Brain microvascular endothelial cell (primary cell): Measurements from ENCODE around the gene GDAP2.

Source experiments
- DNase-seq: peaks from one replicate; pipeline ENCODE4 v3.0.0-alpha.2; 2020
- H3K27ac ChIP-seq: fragments of 250-450 bp; sonication (Bioruptor Pico); 2 replicates; pipeline ENCODE4 v1.5.1; 2020; ENCODE audit warnings: mild to moderate bottlenecking, moderate library complexity
- H3K27me3 ChIP-seq: fragments of 250-450 bp; sonication (Bioruptor Pico); replicated peaks from 2 replicates; pipeline ENCODE4 v1.5.1; 2020; ENCODE audit warnings: mild to moderate bottlenecking
- H3K36me3 ChIP-seq: fragments of 250-450 bp; sonication (Bioruptor Pico); replicated peaks from 2 replicates; pipeline ENCODE4 v1.5.1; 2020; ENCODE audit warnings: mild to moderate bottlenecking
- H3K4me3 ChIP-seq: 2 replicates; pipeline ENCODE4 v1.5.1; 2011; ENCODE audit warnings: low read depth, mild to moderate bottlenecking, control low read depth, low read length, moderate library complexity
- in situ Hi-C: cut with HindIII; loops from 2 replicates; pipeline ENCODE4 v1.10.0; 2017; ENCODE audit warnings: low sequenced_read_pairs, low pct_ligation_motif_present
- TF ChIP-seq, protein P1 (sequence below): IDR thresholded peaks from 2 replicates; pipeline ENCODE4 v1.5.1; 2011; ENCODE audit warnings: low read depth, mild to moderate bottlenecking, moderate library complexity, low read length, control low read depth, inconsistent platforms; ENCODE audit errors: missing control alignments

GDAP2 gene

DNA sequence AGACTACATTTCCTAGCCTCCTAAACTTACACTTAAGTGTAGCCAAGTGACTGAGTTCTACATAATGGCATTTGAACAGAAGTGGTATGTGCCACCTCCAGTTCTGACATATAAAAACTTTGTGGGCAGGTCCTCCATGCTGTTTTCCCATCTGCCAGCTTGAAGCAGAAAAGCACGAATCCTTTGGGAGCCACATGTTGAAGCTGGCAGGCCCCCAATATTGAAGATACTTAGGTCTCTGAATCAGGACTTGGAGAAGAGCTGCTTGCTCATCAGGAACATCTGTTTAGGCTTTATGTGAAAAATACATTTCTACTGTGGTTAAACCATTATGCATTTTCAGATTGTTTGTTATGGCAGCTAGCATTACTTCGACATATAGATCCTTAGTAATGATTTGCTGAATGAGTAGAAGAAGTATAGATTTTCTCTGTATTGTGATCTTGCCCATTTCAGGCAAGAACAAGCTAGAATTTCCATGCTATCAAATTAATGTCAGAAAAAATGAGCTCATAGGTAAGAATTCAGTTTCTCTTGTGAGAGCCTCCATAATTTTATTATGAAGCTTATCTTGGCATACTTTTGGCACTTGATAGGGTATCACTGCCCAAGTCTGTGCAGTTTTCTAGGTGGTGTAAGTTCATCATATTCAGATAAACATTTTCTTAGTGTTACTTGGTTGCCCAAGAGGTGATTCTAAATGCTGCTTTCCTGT, 68.4 kb downstream of the GDAP2 start:
- H3K36me3 ChIP-seq, result peaks cover 4% of the 10 kb centered on the region
- in situ Hi-C loops, result no loop called here
- TF ChIP-seq, protein P1, sequence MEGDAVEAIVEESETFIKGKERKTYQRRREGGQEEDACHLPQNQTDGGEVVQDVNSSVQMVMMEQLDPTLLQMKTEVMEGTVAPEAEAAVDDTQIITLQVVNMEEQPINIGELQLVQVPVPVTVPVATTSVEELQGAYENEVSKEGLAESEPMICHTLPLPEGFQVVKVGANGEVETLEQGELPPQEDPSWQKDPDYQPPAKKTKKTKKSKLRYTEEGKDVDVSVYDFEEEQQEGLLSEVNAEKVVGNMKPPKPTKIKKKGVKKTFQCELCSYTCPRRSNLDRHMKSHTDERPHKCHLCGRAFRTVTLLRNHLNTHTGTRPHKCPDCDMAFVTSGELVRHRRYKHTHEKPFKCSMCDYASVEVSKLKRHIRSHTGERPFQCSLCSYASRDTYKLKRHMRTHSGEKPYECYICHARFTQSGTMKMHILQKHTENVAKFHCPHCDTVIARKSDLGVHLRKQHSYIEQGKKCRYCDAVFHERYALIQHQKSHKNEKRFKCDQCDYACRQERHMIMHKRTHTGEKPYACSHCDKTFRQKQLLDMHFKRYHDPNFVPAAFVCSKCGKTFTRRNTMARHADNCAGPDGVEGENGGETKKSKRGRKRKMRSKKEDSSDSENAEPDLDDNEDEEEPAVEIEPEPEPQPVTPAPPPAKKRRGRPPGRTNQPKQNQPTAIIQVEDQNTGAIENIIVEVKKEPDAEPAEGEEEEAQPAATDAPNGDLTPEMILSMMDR, result no peak
- H3K27ac ChIP-seq, result no peak overlapping the region
- DNase-seq, result no peak
- H3K4me3 ChIP-seq, result no peak overlapping the region
- H3K27me3 ChIP-seq, result no peaks in the 10 kb centered on the region

DNA sequence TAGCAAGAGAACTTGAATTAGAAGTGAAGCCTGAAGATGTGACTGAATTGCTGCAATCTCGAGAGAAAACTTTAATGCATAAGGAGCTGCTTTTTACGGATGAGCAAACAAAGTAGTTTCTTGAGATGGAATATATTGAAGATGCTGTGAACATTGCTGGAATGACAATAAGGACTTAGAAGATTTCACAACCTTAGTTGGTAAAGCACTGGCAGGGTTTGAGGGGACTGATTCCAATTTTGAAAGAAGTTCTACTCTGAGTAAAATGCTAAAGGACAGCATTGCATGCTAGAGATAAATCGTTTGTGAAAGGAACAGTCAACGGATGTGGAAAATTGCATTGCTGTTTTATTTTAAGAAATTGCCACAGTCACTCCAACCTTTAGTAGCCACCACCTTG, 69.5 kb downstream of the GDAP2 start:
- Histone ChIP-seq H3K27me3 (no peaks in the 10 kb centered on the region), H3K27ac (no peak overlapping the region), H3K36me3 (no peaks in the 10 kb centered on the region), H3K4me3 (no peak overlapping the region)
- TF ChIP-seq, protein P1, result no peak
- in situ Hi-C loops, result no loop called here
- DNase-seq, result no peak

DNA sequence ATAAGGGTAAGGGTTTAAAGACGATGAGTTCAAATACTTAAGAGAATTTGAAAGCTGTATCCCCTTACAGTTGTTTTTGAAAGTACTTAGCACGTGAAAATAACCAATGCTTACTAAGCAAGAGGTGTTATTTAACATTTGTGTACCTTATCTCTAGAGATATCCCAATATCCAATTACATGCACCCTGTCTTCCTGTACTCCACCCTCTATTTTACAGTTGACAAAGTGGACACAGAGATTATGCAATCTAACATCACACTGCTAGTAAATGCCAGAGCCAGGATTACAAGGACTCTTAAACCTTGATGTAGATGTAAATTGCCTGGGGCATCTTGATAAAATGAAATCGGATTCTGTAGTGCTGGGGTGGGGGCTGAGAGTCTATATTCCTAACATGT, 72.0 kb downstream of the GDAP2 start:
- Histone ChIP-seq H3K27me3 (no peaks in the 10 kb centered on the region), H3K27ac (no peak overlapping the region), H3K4me3 (no peak overlapping the region), H3K36me3 (no peaks in the 10 kb centered on the region)
- in situ Hi-C loops, result no loop called here
- TF ChIP-seq, protein P1, result no peak
- DNase-seq, result no peak

DNA sequence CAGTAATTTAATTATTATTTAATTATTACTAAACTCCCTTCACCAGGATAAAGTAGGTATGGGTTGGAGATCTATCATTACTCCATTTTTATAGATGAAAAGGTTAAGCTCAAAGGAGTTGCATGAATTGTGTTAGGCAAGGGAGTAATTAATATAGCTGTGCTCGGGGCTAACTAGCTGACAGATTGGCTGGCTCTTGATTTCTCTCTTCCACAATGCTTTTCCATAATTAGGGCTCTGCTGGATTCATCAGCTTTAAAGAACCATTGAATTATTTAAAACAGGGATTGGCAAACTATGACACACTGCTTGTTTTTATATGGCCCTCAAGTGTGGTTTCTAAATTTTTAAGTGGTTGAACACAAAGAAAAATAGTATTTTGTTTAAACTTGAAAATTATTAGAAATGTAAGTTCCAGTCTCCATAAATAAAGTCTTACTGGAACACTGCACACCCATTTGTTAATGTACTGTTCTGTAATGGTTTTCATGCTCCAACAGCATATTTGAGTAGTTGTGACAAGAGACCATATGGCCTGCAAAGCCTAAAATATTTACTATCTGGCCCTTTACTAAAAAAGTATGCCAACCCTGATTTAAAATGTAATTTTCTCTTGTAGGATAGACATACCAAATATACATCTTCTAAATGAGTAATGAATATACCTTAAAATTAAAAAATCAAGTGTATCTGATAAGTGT, 76.4 kb downstream of the GDAP2 start:
- Histone ChIP-seq H3K36me3 (no peaks in the 10 kb centered on the region), H3K27ac (no peak overlapping the region), H3K27me3 (no peaks in the 10 kb centered on the region), H3K4me3 (no peak overlapping the region)
- in situ Hi-C loops, result no loop called here
- no peak for DNase-seq
- TF ChIP-seq, protein P1, result no peak

DNA sequence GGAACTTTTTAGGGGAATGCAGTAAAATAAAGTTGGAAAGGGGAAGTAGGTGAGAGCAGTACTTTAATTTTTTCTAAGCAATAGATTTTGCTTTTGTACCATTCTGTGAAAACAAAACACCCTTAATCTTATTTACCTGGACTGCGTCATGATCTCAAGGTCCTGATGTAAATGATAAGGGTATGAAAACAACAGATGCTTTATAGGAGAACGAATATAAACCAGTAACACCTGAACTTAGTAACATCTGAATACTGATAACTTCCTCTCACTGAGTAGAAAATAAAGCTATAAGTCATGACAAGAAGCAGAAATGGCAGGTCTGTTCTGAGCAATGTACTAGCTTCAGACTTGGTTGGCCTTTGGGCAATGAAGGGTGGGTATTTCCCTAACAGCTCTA, 77.7 kb downstream of the GDAP2 start:
- H3K27me3 ChIP-seq, result no peaks in the 10 kb centered on the region
- H3K4me3 ChIP-seq, result no peak overlapping the region
- no peak for DNase-seq
- TF ChIP-seq, protein P1, result no peak
- in situ Hi-C loops, result no loop called here
- no peaks in the 10 kb centered on the region for H3K36me3 ChIP-seq
- H3K27ac ChIP-seq, result no peak overlapping the region
